ENCODE measurements around the gene NDST1. TPM values are rescaled to one million over a fixed set of nuclear protein-coding genes. Genes with fewer than 3 reads are reported as not detected.

NDST1 gene
- total and polyA plus RNA-seq, 4 donors: 45.6 to 145 (median 60.7) TPM

- DNase-seq (no peak), ATAC-seq (ENCODE audit: insufficient read depth, low FRiP score) (no peak)
- no peak overlapping the region for H3K27ac ChIP-seq (ENCODE audit: low read depth in 1 of 2, low read length in 1 of 2)
- H3K36me3 ChIP-seq (ENCODE audit: control insufficient read depth in 4 of 4, insufficient read depth in 4 of 4, low read length in 4 of 4): no peaks in the 10 kb centered on the region
- H3K9ac ChIP-seq (ENCODE audit: insufficient read depth in 1 of 2, low read length in 2 of 2): no peak overlapping the region
- no peaks in the 10 kb centered on the region for H3K27me3 ChIP-seq (ENCODE audit: control insufficient read depth in 3 of 3, insufficient read depth in 3 of 3, low read length in 2 of 3)
- no peak overlapping the region for H3K4me3 ChIP-seq
- 86 to 91% methylated on average over 9 of the region's 9 CpGs for WGBS, 2 donors
- H3K9me3 ChIP-seq (ENCODE audit: control insufficient read depth in 4 of 4, insufficient read depth in 3 of 4, low read length in 3 of 4): no peaks in the 10 kb centered on the region
- peaks cover 0 to 37% (median 10%) of the 10 kb centered on the region in 5 donors for H3K4me1 ChIP-seq (ENCODE audit: control insufficient read depth in 5 of 5, insufficient read depth in 5 of 5, low read length in 5 of 5)
- TF ChIP-seq CTCF (IDR thresholded peaks at IDR 0.05; ENCODE audit: control extremely low read depth, extremely low read depth): no peak
Observed at GRCh38 chr5:150583541-150584225, 75.8 kb downstream of the NDST1 start.

- ATAC-seq (ENCODE audit: insufficient read depth, low FRiP score): no peak
- 93 to 97% methylated on average over 12 of the region's 12 CpGs for WGBS, 2 donors
- H3K4me1 ChIP-seq (ENCODE audit: control insufficient read depth in 5 of 5, insufficient read depth in 5 of 5, low read length in 5 of 5): peaks cover 0 to 43% (median 16%) of the 10 kb centered on the region in 5 donors
- no peak for DNase-seq
- H3K36me3 ChIP-seq (ENCODE audit: control insufficient read depth in 4 of 4, insufficient read depth in 4 of 4, low read length in 4 of 4): no peaks in the 10 kb centered on the region
- no peak overlapping the region for H3K4me3 ChIP-seq
- TF ChIP-seq CTCF (IDR thresholded peaks at IDR 0.05; ENCODE audit: control extremely low read depth, extremely low read depth): no peak
- H3K9me3 ChIP-seq (ENCODE audit: control insufficient read depth in 4 of 4, insufficient read depth in 3 of 4, low read length in 3 of 4): no peaks in the 10 kb centered on the region
- no peaks in the 10 kb centered on the region for H3K27me3 ChIP-seq (ENCODE audit: control insufficient read depth in 3 of 3, insufficient read depth in 3 of 3, low read length in 2 of 3)
- H3K27ac ChIP-seq (ENCODE audit: low read depth in 1 of 2, low read length in 1 of 2): no peak overlapping the region
- no peak overlapping the region for H3K9ac ChIP-seq (ENCODE audit: insufficient read depth in 1 of 2, low read length in 2 of 2)
Observed at GRCh38 chr5:150584556-150585335, 76.8 kb downstream of the NDST1 start.

GRCh38 chr5:150585781-150586341 is 77.9 kb downstream of the NDST1 start:
- peaks cover 0 to 53% (median 24%) of the 10 kb centered on the region in 5 donors for H3K4me1 ChIP-seq (ENCODE audit: control insufficient read depth in 5 of 5, insufficient read depth in 5 of 5, low read length in 5 of 5)
- no peaks in the 10 kb centered on the region for H3K36me3 ChIP-seq (ENCODE audit: control insufficient read depth in 4 of 4, insufficient read depth in 4 of 4, low read length in 4 of 4)
- H3K9me3 ChIP-seq (ENCODE audit: control insufficient read depth in 4 of 4, insufficient read depth in 3 of 4, low read length in 3 of 4): no peaks in the 10 kb centered on the region
- ATAC-seq (ENCODE audit: insufficient read depth, low FRiP score): no peak
- DNase-seq: no peak
- H3K27ac ChIP-seq (ENCODE audit: low read depth in 1 of 2, low read length in 1 of 2): no peak overlapping the region
- no peaks in the 10 kb centered on the region for H3K27me3 ChIP-seq (ENCODE audit: control insufficient read depth in 3 of 3, insufficient read depth in 3 of 3, low read length in 2 of 3)
- H3K4me3 ChIP-seq: no peak overlapping the region
- WGBS, 2 donors: 65 to 77% methylated on average over 9 of the region's 9 CpGs
- H3K9ac ChIP-seq (ENCODE audit: insufficient read depth in 1 of 2, low read length in 2 of 2): no peak overlapping the region
- no peak for TF ChIP-seq CTCF (IDR thresholded peaks at IDR 0.05; ENCODE audit: control extremely low read depth, extremely low read depth)

Measured in lung (tissue), 12 donors.